GM19438 (cell line): Measurements from ENCODE around the gene AKR1A1.
A peak's percentile ranks its signal among the peaks of the same experiment; 100 is the strongest.
"Not testable (repeated sequence)": the region's sequence is repeated elsewhere in the genome, so short reads cannot be mapped to it uniquely, and the experiment has no call there.

Source experiments
- ATAC-seq: cut with Tn5 transposase; IDR thresholded peaks from one replicate; pipeline ENCODE4 v1.9.1; 2021; ENCODE audit warnings: low read depth; ENCODE audit not compliant: unreplicated experiment

AKR1A1 gene

GRCh38 chr1:45522324-45523104 lies 28.1 kb upstream of the AKR1A1 start:
- ATAC-seq = peak; percentile 10

DNA sequence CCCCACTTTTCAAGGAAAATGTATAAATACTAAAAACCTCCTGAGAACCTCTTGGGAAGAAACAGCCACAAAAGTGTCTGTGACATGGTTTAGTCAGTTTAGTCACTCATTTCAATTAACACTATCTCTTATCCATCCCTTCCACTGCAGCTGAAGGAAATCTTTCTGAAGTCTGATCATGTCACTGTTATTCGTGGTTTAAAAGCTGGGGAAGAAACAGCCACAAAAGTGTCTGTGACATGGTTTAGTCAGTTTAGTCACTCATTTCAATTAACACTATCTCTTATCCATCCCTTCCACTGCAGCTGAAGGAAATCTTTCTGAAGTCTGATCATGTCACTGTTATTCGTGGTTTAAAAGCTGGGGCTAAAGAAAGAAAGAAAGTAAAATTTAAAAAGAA lies 27.1 kb upstream of the AKR1A1 start:
- ATAC-seq = not testable (repeated sequence)

DNA sequence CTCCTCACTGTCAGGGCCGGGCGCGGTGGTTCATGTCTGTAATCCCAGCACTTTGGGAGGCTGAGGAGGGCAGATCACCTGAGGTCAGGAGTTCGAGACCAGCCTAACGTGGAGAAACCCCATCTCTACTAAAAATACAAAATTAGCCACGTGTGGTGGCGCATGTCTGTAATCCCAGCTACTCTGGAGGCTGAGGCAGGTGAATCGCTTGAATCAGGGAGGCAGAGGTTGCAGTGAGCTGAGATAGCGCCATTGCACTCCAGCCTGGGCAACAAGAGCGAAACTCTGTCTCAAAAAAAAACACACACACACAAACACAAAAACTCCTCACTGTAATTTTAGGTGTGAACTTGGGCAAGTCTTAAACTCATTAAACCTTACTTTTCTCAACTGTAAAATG lies 26.7 kb upstream of the AKR1A1 start:
- ATAC-seq = not testable (repeated sequence)

DNA sequence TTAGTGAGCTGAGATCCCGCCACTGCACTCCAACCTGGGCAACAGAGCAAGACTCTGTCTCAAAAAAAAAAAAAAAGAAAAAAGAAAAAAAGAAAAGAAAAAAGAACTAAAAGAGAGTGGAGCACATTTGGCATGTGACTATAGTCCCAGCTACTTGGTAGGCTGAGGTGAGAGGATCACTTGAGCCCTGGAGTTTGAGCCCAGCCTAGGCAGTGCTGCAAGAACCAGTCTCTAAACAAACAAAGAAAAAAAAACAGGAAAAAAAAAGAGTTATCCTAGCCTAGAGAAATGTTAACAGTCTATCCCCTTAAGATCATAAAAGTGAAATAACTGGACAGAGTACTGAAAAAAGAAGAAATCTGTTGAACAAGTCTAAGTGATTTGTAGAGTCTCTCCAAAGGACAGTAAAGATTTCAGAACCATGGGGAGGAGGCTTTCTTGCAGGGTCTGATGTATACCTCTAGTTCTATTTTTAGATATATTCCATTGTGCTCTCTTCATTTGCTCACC lies 24.4 kb upstream of the AKR1A1 start:
- no peak for ATAC-seq

- no peak for ATAC-seq
Measured at GRCh38 chr1:45530632-45531135, 19.9 kb upstream of the AKR1A1 start.

GRCh38 chr1:45531873-45532272 lies 18.8 kb upstream of the AKR1A1 start:
- no peak for ATAC-seq

DNA sequence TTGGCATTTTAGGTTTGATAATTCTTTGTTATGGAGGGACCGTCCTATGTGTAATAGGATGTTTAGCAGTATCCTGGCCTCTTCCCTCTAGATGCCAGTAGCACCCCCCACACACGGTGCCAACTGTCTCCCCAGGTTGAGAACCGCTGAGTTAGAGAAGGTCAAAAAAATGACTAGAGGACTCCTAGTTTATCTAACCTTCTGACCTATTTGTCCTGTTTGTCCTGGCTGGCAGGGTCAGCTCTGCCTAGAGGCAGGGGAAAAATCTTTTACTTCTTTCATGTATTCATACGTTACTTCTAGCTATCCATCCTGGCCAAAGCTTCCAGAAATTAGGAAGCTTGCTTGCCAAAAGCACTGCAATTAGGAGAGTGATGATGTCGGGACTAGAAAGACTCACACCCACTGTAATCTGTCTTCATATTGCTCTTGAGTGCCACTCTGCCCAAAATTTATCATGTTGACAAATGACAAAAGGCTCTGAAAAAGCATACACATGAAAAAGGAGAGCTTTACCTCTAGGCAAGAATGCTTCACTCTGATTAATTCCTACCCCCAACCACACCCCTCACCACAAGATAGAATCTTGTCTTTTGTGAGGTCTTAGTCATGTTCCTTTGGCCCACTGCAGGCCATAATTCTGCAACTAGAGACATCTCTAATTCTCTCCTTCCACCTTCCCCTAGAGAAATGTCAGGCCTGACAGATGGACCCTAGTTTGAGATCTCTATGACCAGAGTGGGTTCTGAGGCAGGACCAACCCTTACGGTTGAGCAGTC lies 14.4 kb upstream of the AKR1A1 start:
- no peak for ATAC-seq

DNA sequence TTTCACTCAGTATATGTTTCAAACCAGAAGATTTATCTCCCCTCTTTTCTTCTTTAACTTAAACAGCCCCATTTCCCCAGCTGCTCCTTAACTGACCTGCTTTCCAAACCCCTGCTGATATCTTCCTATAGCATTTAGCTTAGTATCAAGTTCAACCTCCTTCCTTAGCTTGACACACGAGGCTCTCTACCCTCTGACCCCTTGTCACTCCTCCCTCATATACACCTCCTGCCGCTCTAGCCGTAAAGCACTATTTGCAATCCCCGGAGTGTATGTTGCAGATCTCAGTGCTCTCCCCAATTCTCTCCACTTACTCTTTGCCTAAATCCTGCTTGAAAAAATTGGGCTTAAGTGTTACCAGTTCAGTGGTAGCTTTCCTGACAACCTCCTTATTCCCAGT lies 13.7 kb upstream of the AKR1A1 start:
- ATAC-seq = no peak

DNA sequence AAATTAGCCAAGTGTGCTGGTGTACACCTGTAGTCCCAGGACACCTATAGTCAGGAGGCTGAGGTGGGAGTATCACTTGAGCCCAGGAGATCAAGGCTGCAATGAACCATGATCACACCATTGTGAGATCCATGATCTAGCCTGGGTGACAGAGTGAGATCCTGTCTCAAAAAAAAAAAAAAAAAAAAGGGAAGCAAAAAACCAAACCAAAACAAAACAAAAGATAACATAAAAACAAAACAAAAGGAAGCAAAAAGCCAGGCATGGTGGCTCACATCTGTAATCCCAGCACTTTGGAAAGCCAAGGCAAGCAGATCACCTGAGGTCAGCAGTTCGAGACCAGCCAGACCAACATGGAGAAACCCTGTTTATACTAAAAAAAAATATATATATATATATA lies 9.4 kb upstream of the AKR1A1 start:
- no peak for ATAC-seq

GRCh38 chr1:45542591-45542990 lies 8.0 kb upstream of the AKR1A1 start:
- ATAC-seq = no peak

DNA sequence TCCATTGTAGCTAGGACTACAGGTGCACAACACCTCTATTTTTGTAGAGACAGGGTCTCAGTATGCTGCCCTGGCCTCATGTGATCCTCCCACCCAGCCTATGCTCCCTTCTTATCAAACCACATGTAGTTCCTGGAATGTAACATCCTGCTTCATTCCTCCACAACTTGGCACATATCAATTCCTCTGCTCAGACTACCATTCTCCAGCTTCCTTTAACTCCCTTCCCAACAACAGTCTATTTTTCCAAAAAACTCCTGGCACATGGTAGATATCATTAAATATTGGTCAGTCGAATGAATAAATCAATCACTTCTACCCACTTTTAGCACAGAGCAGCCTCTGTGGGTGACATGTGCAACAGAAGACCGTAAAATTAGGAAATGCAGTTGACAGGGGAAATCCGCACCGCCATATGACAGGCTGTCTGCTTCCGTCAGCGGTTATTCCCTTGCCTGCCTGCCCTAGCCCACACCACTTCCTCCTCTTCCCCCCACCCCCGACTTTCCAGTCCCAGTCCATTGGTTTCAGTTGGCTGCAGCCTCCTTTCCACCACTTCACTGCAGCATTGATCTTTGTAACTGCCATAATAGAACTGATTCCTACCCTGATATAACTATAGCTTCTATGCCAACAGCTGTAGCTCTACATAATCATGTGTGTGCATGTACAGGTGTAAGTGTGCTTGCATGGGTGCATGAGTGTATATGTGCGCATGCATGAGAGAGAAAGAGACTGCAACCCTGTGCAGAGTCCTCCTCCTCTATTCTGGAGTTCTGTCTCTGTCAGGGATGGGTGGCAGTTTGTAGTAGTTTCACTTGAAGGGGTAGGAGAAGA lies 6.8 kb upstream of the AKR1A1 start:
- no peak for ATAC-seq

DNA sequence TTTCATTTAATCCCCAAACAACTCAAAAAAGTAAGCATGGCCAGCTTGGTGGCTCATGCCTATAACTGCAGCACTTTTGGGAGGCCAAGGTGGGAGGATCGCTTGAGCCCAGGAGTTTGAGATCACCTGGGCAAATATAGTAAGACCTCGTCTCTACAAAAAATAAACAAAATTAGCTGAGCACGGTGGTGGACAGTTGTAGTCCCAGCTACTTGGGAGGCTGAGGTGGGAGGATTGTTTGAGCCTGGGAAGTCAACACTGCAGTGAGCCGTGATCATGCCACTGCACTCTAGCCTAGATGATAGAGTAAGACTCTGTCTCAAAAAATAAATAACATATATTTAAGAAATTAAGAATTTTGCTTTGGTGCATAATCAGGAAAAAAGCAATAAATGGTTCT lies 6.1 kb upstream of the AKR1A1 start:
- ATAC-seq = no peak

DNA sequence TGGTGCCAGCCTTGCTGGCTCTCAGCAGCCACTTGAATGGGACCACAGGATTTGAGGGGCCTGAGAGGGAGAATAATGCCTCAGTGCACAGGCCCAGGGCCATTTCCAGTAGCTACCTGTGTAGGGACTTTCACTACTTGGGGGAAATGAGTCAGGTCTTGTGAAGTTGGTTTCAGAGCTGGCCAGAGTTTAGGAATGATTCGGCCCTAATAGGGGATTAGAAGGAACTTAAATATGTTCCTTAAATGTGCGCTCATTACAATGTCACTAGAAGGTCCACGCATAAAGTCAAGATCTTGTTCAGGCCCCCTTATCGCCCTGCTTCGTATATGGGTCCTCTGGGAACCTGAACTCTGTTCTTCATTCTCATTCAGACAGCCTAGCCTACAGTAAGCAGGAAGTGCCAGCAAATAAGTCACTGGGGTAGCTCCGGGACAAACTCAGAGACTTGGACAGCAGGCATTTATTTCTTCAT lies 5.6 kb upstream of the AKR1A1 start:
- ATAC-seq = no peak

- no peak for ATAC-seq
Measured at GRCh38 chr1:45545553-45546310, 4.9 kb upstream of the AKR1A1 start.

DNA sequence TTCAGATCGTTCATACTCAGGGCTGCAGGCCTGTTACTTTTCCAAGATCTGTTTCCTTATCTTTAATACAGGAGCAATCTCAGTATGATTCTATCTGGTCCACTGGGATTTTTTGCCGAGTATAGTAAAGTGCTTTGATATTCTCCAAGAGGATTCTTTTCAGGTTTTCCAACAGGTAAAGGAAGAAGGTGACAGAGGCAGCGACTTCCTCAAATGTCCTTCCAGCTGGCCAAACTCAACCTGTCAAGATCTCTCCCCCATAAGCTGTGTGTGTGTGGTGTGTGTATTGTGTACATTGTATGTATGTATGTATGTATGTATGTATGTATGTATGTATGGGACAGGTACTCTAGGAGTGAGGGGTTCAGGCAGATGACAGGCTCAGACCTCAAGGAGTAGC lies 1.1 kb downstream of the AKR1A1 start:
- no peak for ATAC-seq

- ATAC-seq = no peak
Measured at GRCh38 chr1:45552331-45552730, 1.7 kb downstream of the AKR1A1 start.

DNA sequence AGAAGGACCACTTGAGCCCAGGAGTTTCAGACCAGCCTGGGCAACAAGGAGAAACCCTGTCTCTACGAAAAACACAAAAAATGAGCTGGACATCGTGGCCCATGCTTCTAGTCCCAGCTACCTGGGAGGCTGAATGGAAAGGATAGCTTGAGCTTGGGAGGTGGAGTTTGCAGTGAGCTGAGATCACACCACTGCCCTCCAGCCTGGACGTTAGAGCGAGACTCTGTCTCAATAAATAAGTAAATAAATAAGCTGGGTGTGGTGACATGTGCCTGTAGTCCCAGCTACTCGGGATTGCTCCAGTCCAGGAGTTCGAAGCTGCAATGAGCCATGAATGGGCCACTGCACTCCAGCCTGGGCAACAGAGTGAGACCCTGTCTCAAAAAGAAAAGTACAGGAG lies 3.6 kb downstream of the AKR1A1 start:
- no peak for ATAC-seq

DNA sequence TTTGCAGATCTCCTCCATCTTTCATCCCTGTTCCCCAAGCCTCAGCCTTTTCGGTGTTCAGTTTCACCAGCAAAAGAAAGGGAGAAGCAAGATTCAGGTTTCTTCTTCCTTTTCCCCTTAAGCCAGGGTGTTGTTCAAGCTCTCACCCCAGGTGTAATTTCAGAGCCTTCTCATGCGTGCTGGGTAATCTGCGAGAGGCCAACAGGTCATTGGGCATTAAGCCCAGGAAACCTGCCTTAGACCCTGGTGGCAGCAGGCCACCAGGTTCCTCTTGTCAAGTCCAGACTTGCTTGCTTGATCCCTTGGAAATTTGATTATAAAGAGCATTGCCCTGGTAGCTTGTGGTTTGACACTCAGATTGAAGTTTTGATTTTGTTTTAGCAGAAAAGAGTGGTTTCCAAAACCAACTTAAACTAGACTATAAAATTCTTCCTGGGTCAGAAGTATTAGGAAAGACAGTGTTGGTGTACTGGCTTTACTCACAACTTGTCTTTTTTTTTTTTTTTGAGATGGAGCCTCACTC lies 6.9 kb downstream of the AKR1A1 start:
- ATAC-seq = no peak

DNA sequence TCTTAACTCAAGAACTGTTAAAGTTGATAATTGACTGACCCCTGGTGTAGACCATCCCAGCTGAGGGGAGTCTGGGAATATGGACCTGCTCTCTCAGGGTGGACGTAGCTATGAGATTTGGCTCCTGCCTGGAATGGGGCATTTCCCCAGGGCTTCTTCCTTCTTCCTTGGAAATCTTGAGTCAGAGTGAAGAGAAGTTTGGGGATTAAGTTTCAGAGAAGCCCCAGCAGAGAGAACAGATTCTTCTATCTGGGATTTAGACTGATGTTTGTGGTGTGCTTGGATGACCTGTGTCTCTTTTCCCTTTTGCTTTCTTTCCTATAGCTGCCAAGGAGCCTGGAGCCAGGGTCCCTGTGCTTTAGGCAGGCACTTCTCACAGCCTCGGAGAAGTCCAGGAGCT lies 13.2 kb downstream of the AKR1A1 start:
- no peak for ATAC-seq

DNA sequence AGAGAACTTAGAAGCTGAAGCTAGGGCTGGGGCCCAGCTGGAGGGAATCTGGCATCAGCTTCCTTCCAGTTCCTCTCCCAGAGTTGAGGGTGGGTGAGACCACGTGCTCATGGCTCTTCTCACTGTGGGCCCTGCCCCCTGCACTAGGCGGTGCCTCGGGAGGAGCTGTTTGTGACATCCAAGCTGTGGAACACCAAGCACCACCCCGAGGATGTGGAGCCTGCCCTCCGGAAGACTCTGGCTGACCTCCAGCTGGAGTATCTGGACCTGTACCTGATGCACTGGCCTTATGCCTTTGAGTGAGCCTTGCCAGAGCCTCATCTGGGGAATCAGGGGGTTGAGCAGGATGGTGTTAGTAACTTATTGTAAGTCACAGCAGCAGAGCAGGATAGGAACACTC lies 16.1 kb downstream of the AKR1A1 start:
- ATAC-seq = no peak
